Right cardiac atrium (tissue), 5 donors: Measurements from ENCODE around the gene BNC2. TPM values are rescaled to one million over a fixed set of nuclear protein-coding genes. Genes with fewer than 3 reads are reported as not detected.

ENCODE experiments used
- ATAC-seq, 2 donors: fragments of 200-7000 bp; cut with Tn5 transposase; one replicate each; pipeline versions ENCODE4 v1.8.0 to v1.9.1; 2020; ENCODE audit warnings: moderate library complexity in 2 of 2, mild to moderate bottlenecking in 1 of 2
- DNase-seq, 3 donors: peaks; one replicate each; pipeline ENCODE4 v3.0.0-alpha.2; 2020
- H3K27ac ChIP-seq: one replicate; pipeline ENCODE4 v1.5.1; 2013; ENCODE audit warnings: mild to moderate bottlenecking, low read length, control low read depth, moderate library complexity
- H3K27me3 ChIP-seq: one replicate; pipeline ENCODE4 v1.6.1; 2013; ENCODE audit not compliant: control insufficient read depth, insufficient read depth
- H3K4me1 ChIP-seq: one replicate; pipeline ENCODE4 v1.6.1; 2013; ENCODE audit warnings: low read length; ENCODE audit not compliant: control insufficient read depth, insufficient read depth
- H3K4me3 ChIP-seq: one replicate; pipeline ENCODE4 v1.5.1; 2013; ENCODE audit warnings: low read length, control low read depth
- H3K9me3 ChIP-seq: one replicate; pipeline ENCODE4 v1.6.1; 2013; ENCODE audit warnings: low read length; ENCODE audit not compliant: control insufficient read depth
- WGBS: extraction: QIAGEN DNeasy Blood & Tissue Kit; methylation state at CpG from one replicate; pipeline ENCODE4 v1.1.7; 2013; 5-methylcytosine and 5-hydroxymethylcytosine counted together
- intact Hi-C, 4 donors: fragments of 100-400 bp; cut with DNase I; formaldehyde crosslinking; loops; one replicate each; pipeline versions ENCODE4 v1.11.0 to v1.14.0; 2022 to 2023
- polyA plus RNA-seq: library from polyadenylated mRNA; stranded (reverse); fragments of 200-250 nt; gene quantifications from one replicate; pipeline ENCODE4 v1.2.3, GENCODE V29; 2013
- total RNA-seq, 4 donors: library from RNA; stranded (reverse); fragmentation: NEBNext Ultra II Directional; extraction: Animal tissue kit (Norgen Biotek cat#: 25700); gene quantifications; one replicate each; pipeline ENCODE4 v1.2.1, GENCODE V29; 2021
- donor health status: healthy with polysubstance abuse.
- donor health status: DM: no; HTN: yes; CAD: no.
- donor health status: DM: no; HTN: no; CAD: no.
- donor health status: DM: no; HTN: yes; CAD: no; lungs with severe emphysema.
- donor health status: DM: yes; HTN: yes; CAD: no.

BNC2 gene
- total and polyA plus RNA-seq, 5 donors = 4.7 to 123 (median 67.8) TPM

DNA sequence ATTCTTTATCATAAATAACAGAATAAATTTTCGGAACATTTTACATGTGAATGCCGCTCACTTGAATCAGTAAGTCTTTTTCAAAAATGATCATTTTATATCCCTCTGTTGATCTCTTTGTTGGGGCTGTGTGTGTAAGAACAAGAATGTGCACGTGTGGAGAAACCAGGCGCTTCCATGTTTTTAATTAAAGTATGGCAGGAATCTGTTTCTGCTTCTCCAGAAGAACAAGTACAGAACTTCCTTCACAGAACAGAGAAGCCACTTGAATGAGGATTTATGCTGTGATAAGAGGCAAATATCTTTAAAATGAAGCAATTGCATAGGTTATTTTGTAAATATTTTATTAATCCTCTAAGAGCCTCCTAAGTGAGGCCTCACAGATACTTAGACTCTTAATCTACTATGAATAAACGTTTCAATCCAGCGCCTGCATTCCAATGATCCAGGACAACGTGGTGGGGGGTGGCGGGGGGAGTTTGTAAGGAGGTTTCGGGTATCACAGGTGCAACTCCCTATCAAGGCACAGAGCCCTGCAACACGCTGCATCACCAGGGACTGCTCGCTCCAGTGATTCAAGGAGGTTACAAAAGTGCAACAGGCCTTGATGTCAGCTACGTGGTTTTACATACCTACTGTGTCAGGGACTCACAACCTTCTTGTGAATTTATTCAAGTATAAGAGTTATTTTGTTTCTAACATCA is 409.2 kb downstream of the BNC2 start:
- WGBS = 79% methylated on average over 12 of the region's 12 CpGs
- intact Hi-C loops = no loop called here
- no peak overlapping the region for H3K27ac ChIP-seq

DNA sequence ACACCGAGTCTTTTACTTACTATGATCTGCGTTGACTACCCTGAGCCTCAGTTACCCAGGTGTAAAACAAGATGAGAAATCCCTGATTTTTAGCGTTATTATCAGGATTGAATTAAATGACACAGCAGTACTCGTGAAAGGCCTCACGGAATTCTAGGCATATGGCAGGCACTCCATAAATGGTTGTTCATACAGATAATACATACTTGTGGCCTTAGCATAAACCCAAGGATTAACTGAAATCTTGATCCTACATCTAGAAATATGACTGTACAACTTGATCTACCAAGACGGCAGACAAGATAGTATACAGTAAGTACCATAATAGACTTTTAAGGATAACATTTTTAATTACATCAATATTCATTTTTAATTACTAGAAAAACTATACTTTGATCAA is 409.8 kb downstream of the BNC2 start:
- DNase-seq (no peak), ATAC-seq (no peak)
- Histone ChIP-seq H3K27ac (no peak overlapping the region), H3K4me1 (no peaks in the 10 kb centered on the region), H3K4me3 (no peak overlapping the region), H3K27me3 (no peaks in the 10 kb centered on the region), H3K9me3 (no peaks in the 10 kb centered on the region)
- intact Hi-C loops = no loop called here
- 93% methylated on average over 6 of the region's 6 CpGs for WGBS

More for the DNA sequence above, 409.2 kb downstream of the BNC2 start:
- no peak overlapping the region for H3K4me3 ChIP-seq
- no peaks in the 10 kb centered on the region for H3K27me3 ChIP-seq
- no peak for ATAC-seq
- no peak for DNase-seq
- H3K9me3 ChIP-seq = no peaks in the 10 kb centered on the region
- no peaks in the 10 kb centered on the region for H3K4me1 ChIP-seq

DNA sequence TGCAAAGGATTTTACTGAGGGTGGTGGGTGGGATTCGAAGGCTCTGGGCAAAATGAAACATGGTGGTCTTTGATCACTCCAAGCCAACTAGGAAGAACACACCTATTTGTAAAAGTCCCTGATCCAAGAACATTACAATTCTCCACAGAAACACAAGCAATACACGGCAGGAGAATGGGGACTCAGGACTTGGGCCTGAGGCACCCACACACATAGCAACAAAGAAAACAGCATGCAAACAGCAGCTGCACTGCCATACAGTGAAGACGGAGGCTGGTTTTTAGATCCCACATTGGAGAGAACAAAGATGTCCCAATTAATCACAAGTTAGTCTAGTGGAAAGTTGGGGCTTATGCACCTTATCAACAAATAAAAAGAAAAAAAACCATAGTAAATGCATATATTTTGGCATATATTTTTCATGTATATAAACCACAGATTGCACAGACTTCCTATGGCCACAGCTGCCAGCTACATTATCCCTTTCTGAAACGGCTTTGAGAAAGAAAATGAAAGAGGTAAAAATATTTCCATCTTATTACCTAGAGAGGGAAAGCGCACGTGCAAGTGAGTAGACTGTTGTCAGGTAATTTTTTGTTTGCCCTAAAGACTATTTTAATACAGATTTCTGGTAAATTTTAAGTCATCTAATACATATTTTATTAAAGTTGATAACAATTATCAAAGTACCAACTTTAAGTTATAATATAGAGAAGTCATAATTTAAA is 410.9 kb downstream of the BNC2 start:
- Histone ChIP-seq H3K4me1 (no peaks in the 10 kb centered on the region), H3K4me3 (no peak overlapping the region), H3K27ac (no peak overlapping the region), H3K9me3 (no peaks in the 10 kb centered on the region), H3K27me3 (no peaks in the 10 kb centered on the region)
- DNase-seq = no peak
- WGBS = 71% methylated on average over 6 of the region's 6 CpGs
- no peak for ATAC-seq
- intact Hi-C loops = no loop called here

DNA sequence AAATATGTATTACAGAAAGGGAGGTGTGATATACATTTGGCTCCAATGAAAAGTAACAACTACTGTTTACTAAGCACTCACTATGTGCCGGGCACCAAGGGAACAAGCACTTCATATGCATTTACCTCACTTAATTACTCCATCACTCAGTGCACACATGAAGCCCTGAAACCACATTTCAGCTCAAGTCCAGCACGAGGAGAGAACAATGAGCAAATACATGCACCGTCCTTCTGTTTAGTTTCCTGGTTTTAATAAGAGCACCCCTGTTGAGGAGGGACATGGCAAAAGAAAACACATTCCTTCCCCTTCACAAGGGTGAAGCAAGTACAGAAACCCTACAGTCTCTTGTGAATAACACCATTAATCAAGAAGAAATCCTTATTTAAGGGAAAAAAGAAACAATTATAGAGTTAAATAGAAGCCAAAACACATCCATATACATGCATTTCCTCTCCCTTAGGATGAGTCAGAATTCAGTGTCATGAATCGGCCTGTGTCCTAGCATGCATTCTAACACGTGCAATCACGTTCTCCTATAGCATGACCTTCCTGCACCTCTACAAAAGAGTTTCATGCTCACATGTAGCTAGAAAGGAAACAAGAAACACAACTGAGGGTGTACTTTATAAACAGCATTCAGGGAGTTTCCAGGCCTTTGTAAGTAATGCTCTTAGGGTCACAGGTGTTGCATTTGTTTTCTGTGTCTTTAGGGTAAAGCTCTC is 411.6 kb downstream of the BNC2 start:
- H3K9me3 ChIP-seq = no peaks in the 10 kb centered on the region

DNA sequence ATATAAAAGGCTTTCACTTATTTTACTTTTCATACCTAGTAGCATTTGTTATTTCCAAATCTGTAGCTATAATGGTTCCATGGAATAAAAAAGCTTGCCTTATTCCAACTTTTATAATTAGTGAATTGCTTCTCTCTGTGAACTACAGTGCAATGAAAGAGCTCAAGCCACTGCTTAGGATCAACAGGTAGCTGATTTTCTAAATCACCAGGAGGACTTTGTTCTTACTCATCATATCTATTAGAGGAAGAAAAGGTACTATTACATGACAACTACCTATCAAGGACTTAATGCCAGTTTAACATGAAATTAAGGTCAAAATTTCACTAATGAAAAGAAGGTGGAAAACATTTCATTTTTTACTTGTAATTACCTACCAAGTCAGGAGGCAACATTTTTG is 414.6 kb downstream of the BNC2 start:
- DNase-seq = no peak
- intact Hi-C loops = no loop called here
- no peaks in the 10 kb centered on the region for H3K9me3 ChIP-seq
- H3K27me3 ChIP-seq = no peaks in the 10 kb centered on the region
- no peak overlapping the region for H3K27ac ChIP-seq
- H3K4me1 ChIP-seq = no peaks in the 10 kb centered on the region
- no peak overlapping the region for H3K4me3 ChIP-seq
- ATAC-seq = no peak

More for the DNA sequence above, 411.6 kb downstream of the BNC2 start:
- DNase-seq = no peak
- Histone ChIP-seq H3K27me3 (no peaks in the 10 kb centered on the region), H3K4me1 (no peaks in the 10 kb centered on the region), H3K27ac (no peak overlapping the region), H3K4me3 (no peak overlapping the region)
- ATAC-seq = no peak
- WGBS = 63% methylated on average over 6 of the region's 6 CpGs
- intact Hi-C loops = no loop called here

DNA sequence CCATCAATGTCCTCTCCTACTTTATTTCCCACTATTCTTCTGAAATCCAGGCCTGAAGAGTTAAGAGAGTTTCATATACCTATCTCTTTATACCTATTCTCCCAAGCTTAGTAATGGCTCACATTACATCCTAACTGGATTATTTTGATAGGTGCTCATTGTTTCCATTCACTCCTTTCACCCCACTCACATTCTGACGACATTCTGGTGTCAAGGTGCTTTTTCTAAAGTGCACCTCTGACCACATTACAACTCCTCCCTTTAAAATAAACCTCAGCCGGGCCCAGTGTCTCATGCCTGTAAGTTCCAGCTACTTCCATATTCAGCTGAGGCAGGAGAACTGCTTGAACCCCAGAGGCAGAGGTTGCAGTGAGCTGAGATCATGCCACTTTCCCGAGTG is 417.1 kb downstream of the BNC2 start:
- Histone ChIP-seq H3K27ac (no peak overlapping the region), H3K4me3 (no peak overlapping the region), H3K9me3 (no peaks in the 10 kb centered on the region), H3K4me1 (no peaks in the 10 kb centered on the region), H3K27me3 (no peaks in the 10 kb centered on the region)
- intact Hi-C loops = no loop called here
- no peak for ATAC-seq
- WGBS = 73% methylated on average over 3 of the region's 3 CpGs
- no peak for DNase-seq

DNA sequence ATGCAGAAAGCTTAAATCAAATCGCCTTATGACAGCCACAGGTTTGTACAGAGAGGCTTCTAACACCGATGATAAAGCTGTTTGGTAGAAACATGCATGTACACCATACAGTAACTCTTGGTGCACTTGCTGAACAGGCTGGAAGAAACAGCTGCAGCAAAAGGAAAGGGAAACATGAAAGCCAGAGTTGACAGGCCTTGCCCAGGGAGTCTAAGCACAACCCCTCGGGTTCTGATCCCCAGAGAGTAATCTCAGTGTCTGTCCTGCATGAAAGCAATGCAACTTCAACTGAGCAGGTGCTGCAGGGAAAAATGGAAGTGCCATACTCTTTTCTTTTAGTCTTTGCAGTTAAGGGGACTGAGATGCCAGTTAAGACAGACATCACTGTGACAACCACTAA is 419.9 kb downstream of the BNC2 start:
- H3K4me1 ChIP-seq = no peaks in the 10 kb centered on the region
- ATAC-seq = no peak
- DNase-seq = no peak
- no peaks in the 10 kb centered on the region for H3K27me3 ChIP-seq
- intact Hi-C loops = no loop called here
- H3K4me3 ChIP-seq = no peak overlapping the region
- H3K9me3 ChIP-seq = no peaks in the 10 kb centered on the region
- H3K27ac ChIP-seq = no peak overlapping the region
- 72% methylated on average over 3 of the region's 3 CpGs for WGBS

DNA sequence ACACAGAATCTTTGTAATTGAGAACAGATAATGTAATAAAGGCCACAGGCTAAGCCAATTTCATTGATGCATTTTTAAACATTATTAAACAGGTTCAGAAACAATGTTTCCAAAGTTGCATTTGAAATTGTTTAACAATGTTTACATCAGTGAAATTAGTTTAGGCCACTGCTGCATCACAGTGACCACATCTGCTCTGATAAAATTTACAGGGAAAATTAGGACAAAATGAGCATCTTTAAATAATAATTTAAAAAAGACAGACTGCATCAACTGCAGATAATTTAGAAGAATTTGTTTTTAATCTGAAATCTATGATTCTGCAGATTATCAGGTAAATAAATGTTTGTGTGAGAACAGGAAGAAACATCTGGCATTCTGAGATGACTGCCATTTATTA is 420.4 kb downstream of the BNC2 start:
- Histone ChIP-seq H3K4me1 (no peaks in the 10 kb centered on the region), H3K4me3 (no peak overlapping the region), H3K27me3 (no peaks in the 10 kb centered on the region), H3K27ac (no peak overlapping the region), H3K9me3 (no peaks in the 10 kb centered on the region)
- ATAC-seq (no peak), DNase-seq (no peak)
- intact Hi-C loops = no loop called here

DNA sequence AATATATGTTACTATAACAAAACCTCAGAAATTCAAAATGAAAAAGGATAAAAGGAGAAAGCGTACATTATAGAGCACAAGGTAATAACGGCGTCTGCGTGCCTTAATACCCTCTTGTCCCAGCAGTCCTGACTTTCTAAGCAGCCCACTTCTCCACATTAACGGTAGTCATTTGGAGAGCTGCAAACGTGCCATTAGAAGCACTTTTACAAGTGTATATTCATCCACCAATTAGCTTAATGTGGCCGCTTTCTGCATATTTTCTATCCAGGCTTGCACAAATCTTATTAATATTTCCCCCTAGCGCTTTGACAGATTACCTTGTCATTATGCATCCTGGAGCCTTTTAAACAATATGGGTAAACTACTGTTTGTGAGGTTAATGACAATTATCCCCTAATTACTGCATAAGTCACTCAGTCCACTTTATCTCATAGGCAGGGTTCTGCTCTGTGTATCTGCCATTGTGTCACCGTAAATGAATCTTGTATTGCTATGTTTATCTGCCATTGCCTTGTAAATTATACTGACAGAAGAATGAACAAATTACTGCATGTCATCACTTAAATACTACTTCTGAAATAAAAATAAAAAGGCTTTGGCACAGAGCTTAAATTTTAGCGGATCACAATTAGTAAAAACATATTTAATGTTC is 421.3 kb downstream of the BNC2 start:
- WGBS = 84% methylated on average over 10 of the region's 10 CpGs
- H3K9me3 ChIP-seq = no peaks in the 10 kb centered on the region
- intact Hi-C loops = no loop called here
- DNase-seq (no peak), ATAC-seq (no peak)
- no peak overlapping the region for H3K27ac ChIP-seq
- no peaks in the 10 kb centered on the region for H3K27me3 ChIP-seq
- no peak overlapping the region for H3K4me3 ChIP-seq
- no peaks in the 10 kb centered on the region for H3K4me1 ChIP-seq

DNA sequence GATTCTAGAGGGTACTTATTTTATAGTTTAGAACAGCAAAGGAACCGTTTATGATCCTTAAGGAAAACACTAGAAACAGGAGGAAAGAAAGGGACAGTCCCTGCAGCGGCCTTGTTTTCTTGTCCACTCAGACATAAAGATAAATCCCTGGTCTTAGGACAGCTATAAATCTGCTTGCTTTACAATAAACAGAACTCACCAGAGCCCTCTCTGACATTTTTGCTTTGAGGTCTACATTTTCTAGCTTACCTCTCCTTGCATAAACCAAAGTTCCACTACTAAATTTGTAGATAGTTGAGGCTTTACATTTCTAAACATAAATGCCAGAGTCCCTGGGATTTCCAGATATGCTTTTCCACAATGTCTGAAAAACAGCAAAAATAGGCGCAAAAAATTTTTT is 422.5 kb downstream of the BNC2 start:
- Histone ChIP-seq H3K27me3 (no peaks in the 10 kb centered on the region), H3K27ac (no peak overlapping the region), H3K4me1 (no peaks in the 10 kb centered on the region), H3K4me3 (no peak overlapping the region), H3K9me3 (no peaks in the 10 kb centered on the region)
- no peak for DNase-seq
- no peak for ATAC-seq
- intact Hi-C loops = no loop called here
- WGBS = 85% methylated on average over 3 of the region's 3 CpGs

DNA sequence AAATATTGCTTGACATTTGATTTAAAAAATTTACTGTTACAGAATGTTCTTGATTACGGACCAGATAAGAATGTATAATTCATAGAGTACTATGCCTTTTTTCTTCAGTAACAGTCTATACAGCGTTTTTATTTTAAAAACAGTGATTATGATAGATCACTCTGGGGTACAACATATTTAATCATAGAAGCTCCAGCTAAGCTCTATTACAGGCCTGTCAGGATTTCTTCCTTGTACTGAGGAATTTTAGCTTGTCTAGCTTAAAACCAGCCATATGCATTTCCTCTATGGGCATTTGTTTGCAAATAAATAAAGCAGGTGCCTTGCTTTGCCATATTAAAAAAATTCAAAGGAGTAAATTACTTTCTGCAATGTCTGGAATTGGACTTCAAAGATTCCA is 423.8 kb downstream of the BNC2 start:
- Histone ChIP-seq H3K27ac (no peak overlapping the region), H3K4me1 (no peaks in the 10 kb centered on the region), H3K4me3 (no peak overlapping the region), H3K27me3 (no peaks in the 10 kb centered on the region), H3K9me3 (no peaks in the 10 kb centered on the region)
- WGBS = 91% methylated on average over 2 of the region's 2 CpGs
- intact Hi-C loops = no loop called here
- ATAC-seq (no peak), DNase-seq (no peak)
